NOMO-1 (cell line): ENCODE results near the gene RRP12.
"Not testable (repeated sequence)": the region's sequence is repeated elsewhere in the genome, so short reads cannot be mapped to it uniquely, and the experiment has no call there.

Experiments used
- DNase-seq, 2 experiments: peaks; one replicate each; lab custom pipeline; 2025; ENCODE audit not compliant: unreplicated experiment in 2 of 2; lab: John Stamatoyannopoulos, UW

Gene RRP12

DNA sequence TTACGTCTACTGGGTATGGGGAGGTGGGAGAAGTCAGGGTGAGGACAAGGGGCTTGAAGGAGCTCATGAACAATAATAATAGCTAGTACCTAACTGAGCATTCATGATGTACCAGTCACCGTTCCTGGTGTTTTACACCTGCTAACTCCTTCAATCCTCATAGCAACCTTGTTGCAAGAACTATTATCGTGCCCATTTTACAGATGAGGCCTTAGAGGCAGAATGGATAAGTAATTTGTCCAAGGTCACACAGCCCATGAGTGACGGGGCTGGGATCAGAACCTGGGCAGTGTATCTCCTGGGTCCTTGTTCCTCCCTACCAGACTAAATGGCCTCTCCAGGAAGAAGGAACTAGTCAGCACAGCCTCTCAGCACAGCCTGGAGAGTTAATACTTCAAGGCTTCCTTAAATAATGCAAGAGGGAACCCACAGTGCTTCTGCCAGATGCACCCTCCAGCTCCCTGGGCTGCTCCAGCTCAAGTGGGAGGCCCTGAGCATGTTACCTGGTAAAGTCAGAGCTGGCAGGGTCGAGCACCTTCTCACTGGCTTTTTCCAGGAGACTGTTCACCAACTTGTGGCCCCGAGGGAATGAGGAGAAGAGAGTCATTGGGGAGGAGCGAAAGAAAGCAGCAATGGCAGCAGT, 28.8 kb downstream of the RRP12 start:
- no peak for DNase-seq

- DNase-seq, result no peak
Measured at GRCh38 chr10:97371696-97372095, 29.4 kb downstream of the RRP12 start.

- no peak for DNase-seq
Measured at GRCh38 chr10:97367126-97367649, 34.0 kb downstream of the RRP12 start.

DNA sequence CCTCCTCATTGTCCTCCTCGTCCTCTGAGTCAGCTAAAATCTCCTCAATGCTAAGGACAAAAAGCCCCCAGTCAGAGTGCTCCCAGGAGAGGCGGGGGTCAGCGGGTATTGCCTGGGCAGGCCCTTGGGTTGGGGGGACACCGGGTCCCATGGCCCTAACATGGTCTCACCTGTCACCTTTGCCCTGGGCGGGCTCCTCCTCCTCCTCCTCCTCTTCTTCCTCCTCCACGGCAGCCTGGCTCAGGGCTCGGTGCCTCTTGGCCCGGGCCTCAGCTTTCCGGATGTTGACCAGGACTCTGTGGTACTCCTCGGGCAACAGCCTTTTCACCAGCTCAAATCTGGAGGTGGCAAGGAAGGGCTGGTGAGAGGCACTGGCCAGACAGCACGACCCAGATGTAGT, 34.6 kb downstream of the RRP12 start:
- DNase-seq, result no peak

- peak; percentile 86 to 99 for DNase-seq
Measured at GRCh38 chr10:97365761-97366351, 35.3 kb downstream of the RRP12 start.

DNA sequence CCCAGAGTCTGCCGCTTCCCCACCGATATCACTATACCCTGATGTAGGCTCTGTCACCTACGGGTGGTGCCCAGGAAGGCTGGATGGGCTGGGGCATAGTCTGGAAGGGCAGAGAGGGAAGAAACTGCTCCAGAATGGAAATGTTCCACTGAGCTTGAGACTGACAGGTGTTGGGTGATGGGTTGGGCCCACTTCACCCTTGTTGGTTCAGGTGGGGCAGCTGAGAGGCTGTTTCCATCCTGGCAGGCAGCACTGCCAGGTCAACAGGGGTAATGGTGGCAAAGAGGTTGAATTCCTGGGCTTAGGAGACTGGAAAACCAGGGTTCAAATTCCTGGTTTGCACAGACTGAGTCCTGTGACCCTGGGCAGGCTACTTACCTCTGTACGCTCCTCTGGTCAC, 38.1 kb downstream of the RRP12 start:
- DNase-seq, result no peak

DNA sequence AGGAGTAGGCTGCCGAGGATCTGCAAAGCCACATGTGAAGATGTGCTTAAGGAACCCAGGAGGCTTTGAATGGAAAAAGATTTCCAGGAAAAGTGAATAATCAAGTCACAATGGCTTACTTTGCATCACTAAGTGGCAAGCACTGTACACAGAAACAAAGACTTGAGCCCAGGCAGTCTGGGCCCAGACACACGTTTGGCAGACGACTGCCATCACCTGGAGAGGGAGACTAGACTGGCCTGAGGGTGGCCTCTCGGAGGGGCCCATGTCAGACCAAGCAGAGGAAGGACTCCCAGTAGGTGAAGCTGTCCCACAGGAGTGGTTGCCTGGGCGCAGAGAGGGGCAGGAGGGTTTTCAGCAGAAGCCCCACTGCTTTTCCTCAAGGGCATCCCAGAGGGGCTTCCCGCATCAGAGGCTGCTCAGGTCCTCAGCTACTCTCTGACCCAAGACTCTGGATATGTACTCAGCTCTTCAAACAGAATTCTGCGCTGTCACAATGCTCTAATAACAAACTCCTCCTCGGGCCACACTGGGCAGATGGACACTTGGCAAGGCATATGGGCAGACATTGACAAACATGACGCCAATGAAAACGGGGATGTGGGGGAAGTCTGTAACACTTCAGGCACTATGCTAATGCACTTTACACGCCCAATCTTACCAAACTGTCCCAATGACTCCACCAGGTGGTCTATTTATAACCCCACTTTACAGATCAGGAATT, 38.7 kb downstream of the RRP12 start:
- DNase-seq, result no peak

GRCh38 chr10:97361537-97361901, 39.6 kb downstream of the RRP12 start:
- DNase-seq, result no peak

DNA sequence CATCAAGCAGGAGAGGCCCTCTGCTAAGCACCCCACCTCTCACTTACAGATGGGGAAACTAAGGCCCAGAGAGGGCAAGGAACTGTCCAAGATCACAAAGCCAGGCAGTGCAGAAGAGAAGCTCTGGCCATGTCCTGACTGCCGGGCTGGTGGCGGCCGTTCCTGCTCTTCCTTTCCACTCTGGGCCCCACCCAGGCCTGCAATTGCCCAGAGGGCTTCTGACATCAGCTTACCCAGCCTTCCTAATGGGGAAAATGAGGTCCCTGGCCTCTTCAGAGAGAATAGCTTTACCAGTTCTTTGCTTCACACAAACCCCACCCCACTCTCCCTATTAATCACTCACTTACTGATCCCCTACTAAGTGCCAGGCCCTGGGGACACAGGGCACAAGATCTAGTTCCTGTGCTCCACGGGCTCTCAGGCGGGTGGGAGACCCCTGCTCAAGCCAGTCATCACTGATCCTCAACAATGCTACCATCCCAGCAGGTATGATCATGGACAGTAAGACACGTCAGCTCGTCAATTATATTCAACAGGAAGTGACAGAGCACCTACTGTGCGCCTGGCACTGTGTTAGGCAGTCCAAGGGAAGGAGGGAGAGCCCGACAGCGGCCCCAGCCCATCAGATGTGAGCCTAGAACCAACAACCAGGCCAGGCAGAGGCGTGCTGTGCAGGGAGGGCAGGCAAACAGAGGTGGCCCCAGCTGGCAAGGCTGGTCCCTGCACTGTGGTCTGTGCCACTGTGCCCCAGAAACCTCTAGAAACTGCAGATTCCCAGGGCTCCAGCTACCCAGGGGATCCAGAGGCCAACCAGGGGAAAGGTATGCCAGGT, 40.2 kb downstream of the RRP12 start:
- DNase-seq, result no peak

DNA sequence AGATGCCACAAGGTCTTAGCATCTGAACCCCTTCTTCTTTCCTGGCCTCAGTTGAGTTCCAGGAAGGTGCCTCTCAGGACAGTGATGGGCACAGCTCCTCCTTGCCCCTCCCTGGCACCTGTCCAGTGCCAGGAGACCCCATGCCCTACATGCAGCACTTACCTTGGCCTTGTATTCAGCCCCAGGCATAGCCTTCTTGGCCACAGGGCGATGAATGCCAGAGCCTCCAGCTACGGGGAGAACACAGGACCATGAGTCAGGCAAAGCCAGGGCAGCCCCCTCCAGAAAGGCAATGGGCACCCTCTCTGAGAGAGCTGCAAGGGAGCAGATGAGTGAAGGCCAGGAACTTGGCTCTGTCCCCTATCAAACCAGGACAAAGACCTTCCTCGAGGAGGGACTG, 42.4 kb downstream of the RRP12 start:
- DNase-seq, result no peak

DNA sequence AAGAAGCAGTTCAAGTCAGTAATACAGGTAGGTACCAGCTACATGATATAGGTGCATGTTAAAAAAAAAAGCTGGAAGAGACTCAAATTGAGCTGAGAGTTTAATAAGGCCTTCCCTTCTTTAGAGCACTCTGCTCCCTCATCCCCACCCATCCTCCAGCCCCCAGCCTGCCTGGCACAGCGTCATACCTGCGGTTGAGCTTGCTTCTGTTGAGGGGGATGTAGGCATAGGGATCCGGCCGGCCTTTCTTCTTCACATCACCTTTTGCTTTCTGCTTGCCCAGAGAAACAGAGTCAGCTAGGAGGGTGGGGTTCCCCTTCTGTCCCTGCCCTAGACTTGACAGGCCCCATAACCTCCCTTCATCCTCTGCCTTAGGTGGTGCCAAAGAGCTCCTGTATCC, 42.8 kb downstream of the RRP12 start:
- DNase-seq, result no peak

GRCh38 chr10:97356918-97357317, 44.2 kb downstream of the RRP12 start:
- DNase-seq, result no peak

DNA sequence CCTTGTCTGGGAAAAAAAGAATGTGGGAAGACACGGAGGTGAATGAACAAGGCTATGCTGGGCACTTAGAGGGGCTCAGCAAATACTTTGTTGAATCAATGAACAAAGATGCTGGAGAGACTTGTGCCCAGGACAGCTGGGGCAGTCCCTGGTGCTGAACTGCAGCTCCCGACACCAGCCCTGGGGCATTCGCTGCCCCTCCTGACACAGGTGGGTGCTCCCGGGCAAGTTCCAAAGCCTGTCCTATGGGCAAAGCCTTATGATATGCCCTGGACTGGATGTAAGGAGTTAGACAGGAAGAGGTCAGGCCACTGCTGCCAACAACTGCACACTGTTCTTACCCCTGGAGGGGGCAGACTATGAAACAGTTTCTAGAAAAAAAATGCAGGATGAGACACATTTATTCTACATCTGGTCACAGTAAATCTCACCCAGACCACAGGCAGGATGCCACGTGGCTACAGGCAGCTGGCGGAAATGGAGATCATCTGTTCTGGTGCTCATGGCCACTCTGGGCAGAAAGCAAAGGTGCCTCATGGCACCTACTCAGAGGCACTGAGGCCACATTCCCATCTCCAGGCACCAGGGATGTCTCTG, 44.7 kb downstream of the RRP12 start:
- DNase-seq, result peak; percentile 27 to 53

GRCh38 chr10:97355571-97355975, 45.6 kb downstream of the RRP12 start:
- DNase-seq, result peak in 1 of 2 experiments; percentile 50

- DNase-seq, result no peak
Measured at GRCh38 chr10:97353945-97354344, 47.2 kb downstream of the RRP12 start.

GRCh38 chr10:97349752-97350513, 51.2 kb downstream of the RRP12 start:
- no peak for DNase-seq

DNA sequence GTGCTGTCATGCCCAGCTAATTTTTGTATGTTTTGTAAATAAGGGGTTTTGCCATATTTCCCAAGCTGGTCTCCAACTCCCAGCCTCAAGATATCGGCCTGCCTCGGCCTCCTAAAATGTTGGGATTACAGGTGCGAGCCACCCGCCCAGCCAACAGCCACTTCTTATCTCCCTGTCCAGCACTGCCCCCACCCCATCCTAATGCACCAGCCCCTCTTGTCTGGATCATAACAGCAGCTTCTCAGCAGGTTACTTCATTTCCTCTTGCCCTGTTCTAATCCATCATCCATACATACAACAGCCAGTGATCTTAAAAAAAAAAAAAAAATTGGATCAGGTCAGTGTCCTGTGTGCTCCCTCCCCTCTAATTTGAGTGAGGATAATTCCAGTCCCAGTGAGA, 53.8 kb downstream of the RRP12 start:
- DNase-seq, result no peak

DNA sequence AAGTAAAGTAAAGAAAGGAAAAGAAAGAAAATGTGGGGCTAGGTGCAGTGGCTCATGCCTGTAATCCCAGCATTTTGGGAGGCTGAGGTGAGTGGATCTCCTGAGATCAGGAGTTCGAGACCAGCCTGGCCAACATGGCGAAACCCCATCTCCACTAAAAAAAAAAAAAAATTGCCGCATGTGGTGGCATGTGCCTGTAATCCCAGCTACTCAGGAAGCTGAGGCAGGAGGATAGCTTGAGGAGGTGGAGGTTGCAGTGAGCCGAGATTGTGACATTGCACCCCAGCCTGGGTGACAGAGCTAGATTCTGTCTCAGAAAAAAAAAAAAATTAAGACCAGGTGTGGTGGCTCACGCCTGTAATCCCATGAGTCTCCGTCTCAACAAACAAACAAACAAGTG, 57.5 kb downstream of the RRP12 start:
- DNase-seq, result not testable (repeated sequence)

DNA sequence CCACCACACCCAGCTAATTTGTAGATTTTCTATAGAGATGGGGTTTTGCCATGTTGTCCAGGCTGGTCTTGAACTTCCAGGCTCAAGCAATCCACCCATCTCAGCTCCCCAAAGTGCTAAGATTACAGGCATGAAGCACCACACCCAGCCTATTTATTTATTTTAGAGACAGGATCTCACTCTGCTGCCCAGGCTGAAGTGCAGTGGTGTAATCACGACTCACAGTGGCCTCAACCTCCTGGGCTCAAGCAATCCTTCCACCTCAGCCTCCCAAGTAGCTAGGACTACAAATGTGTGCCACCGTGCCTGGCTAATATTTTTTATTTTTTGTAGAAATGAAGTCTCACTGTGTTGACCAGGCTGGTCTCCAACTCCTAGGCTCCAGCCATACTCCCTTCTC, 59.7 kb downstream of the RRP12 start:
- no peak for DNase-seq

DNA sequence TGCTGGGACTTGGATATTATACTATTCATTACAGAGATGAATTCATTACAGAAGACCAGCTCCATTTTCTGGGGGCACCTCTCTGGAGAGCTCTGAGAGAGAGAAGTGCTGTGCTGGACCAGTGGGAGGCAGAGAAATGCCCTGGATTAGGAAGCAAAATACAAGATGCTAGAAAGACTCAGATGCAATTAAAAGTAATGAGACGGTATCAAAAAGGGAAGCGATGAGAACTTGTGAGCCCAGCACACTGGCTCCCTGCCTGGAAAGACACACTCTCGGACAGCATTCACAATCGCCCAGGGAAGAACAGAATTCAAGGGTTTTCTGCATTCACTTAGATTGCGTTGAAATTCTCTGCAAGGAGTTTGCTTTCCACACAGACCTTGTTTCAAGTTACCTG, 63.1 kb downstream of the RRP12 start:
- no peak for DNase-seq
